Uterus (tissue), 4 donors: ENCODE measurements around the gene MOV10L1. TPM values are rescaled to one million over a fixed set of nuclear protein-coding genes. Genes with fewer than 3 reads are reported as not detected.

ENCODE experiments used
- DNase-seq, 2 donors: peaks; one replicate each; pipeline ENCODE4 v3.0.0-alpha.2; 2019 to 2020
- H3K27ac ChIP-seq, 2 donors: fragments of 200-600 bp; sonication (generic); 1 replicate in 1 of 2; 2 replicates in 1 of 2; pipeline ENCODE4 v1.5.1; 2016 to 2018
- H3K27me3 ChIP-seq, 2 donors: fragments of 200-600 bp; sonication (generic); one replicate each; pipeline ENCODE4 v1.5.1; 2018 to 2019; ENCODE audit warnings: control low read depth in 1 of 2
- H3K36me3 ChIP-seq, 2 donors: fragments of 200-600 bp; sonication (generic); one replicate each; pipeline ENCODE4 v1.5.1; 2019; ENCODE audit warnings: control low read depth in 1 of 2
- H3K4me1 ChIP-seq, 2 donors: fragments of 200-600 bp; sonication (generic); one replicate each; pipeline ENCODE4 v1.5.1; 2018 to 2019; ENCODE audit warnings: control low read depth in 1 of 2
- H3K4me3 ChIP-seq, 2 donors: fragments of 200-600 bp; sonication (generic); 1 replicate in 1 of 2; 2 replicates in 1 of 2; pipeline ENCODE4 v1.5.1; 2018 to 2019; ENCODE audit warnings: mild to moderate bottlenecking in 1 of 2
- H3K9me3 ChIP-seq, 2 donors: fragments of 200-600 bp; sonication (generic); one replicate each; pipeline ENCODE4 v1.5.1; 2019; ENCODE audit warnings: control low read depth in 1 of 2
- POLR2A ChIP-seq, 2 donors: fragments of 450-650 bp; IDR thresholded peaks; one replicate each; pipeline ENCODE4 v1.6.1; 2016; ENCODE audit warnings: antibody characterized with exemption in 2 of 2, mild to moderate bottlenecking in 1 of 2, moderate library complexity in 1 of 2
- intact Hi-C: fragments of 100-400 bp; cut with DNase I; formaldehyde crosslinking; loops from one replicate; pipeline ENCODE4 v1.15.1; 2023; ENCODE audit warnings: low total_unique reads
- total RNA-seq, 4 donors: library from RNA; depleted of rRNA in 3 of 4; stranded (reverse); fragments of >200 nt in 3 of 4; gene quantifications; one replicate each; pipeline versions ENCODE4 v1.1.0 to v1.2.4, GENCODE V29; 2014 to 2023
- TF ChIP-seq, protein P1 (sequence below), 4 experiments: fragments of 200-600 bp in 2 of 4; fragments of 450-650 bp in 2 of 4; sonication (generic) in 2 of 4; IDR thresholded peaks; one replicate each; pipeline ENCODE4 v1.5.1; 2016 to 2019; ENCODE audit warnings: antibody characterized with exemption in 4 of 4, mild to moderate bottlenecking in 2 of 4, moderate library complexity in 1 of 4
- donor health status: DM: yes; HTN: yes; CAD: no.

The MOV10L1 gene
- total RNA-seq, 4 donors from 2014 or later: 1.8 to 3.4 TPM; not detected in 2

DNA sequence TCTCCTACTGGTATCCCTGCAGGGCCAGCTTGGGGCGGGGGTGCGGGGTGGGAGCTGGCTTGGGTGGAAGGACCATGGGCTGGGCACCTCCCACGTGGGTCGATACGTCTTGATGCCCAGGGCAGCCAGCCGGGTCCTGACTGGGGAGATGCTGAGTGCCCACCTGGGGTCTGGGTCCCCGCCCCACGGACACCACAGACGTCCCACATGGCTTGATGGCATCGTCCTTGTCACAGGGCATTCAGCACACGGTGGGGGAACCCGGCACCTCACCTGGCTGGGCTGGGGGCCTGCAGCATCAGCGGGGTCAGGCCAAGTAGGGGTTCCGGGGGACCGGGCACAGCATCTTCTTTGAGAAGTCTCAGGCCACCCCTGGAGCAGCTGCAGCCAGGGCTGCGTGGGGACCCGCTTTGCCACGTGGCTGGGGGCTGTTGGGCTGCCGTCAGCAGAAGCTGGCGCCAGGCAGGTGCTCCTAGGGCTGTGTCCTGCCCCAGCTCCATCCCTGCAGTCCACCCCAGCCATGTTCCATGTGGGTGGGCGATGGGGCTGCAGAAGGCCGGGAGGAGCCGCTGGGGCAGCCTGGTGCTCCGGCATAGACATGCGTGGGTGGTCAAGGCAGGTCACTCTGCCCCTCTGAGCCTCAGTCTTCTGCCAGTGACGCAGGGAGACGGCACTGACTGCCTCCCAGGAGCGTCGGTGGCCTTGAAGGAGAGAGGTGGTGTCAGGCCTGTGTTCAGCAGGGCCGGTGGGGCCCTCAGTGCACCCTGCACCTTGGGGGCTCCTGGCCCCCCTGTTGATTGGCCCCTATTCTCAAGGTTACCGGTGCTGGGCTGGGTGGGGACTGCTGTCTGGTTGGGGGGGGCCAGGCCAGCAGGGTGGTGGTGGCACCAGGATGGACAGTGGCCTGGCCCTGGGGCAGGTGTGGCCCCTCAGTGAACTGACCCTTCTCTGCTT is 119.4 kb downstream of the MOV10L1 start:
- no peaks in the 10 kb centered on the region for H3K36me3 ChIP-seq
- peak in 1 of 2 donors; percentile 20 for DNase-seq
- no peak overlapping the region for H3K4me3 ChIP-seq
- TF ChIP-seq POLR2A (IDR thresholded peaks at IDR 0.05): no peak
- no peaks in the 10 kb centered on the region for H3K27me3 ChIP-seq
- intact Hi-C loops: loop anchor here (10.0 kb wide), 1 partner anchor 284 kb away; no protein-coding TSS in a partner anchor
- H3K27ac ChIP-seq: peak overlapping the region in 1 of 2 donors; percentile 29
- no peaks in the 10 kb centered on the region for H3K9me3 ChIP-seq
- peaks cover 0 to 9% of the 10 kb centered on the region in 2 donors for H3K4me1 ChIP-seq

DNA sequence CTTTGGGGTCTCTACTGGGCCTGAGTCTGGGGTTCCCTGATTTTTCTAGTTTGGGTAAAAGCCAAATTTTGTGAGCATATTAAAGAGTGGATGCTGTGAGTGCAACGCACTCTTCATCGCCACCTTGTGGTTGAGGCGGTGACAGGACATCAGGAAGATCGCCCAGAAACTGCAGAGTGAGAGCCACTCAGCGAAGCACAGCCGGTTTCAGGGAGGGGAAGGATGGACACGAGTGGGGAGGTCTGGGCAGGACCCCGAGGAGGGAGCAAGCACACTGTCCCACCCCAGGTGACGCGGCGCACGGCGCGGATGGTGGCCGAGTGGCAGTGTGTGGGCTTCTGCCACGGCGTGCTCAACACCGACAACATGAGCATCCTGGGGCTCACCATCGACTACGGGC is 120.1 kb downstream of the MOV10L1 start:
- H3K27me3 ChIP-seq: no peaks in the 10 kb centered on the region
- H3K36me3 ChIP-seq: no peaks in the 10 kb centered on the region
- no peak overlapping the region for H3K4me3 ChIP-seq
- peak; percentile 65 to 73 for DNase-seq
- intact Hi-C loops: loop anchor here (10.0 kb wide), 1 partner anchor 285 kb away; no protein-coding TSS in a partner anchor
- peak overlapping the region in 1 of 2 donors; percentile 29 for H3K27ac ChIP-seq
- TF ChIP-seq, protein P1, sequence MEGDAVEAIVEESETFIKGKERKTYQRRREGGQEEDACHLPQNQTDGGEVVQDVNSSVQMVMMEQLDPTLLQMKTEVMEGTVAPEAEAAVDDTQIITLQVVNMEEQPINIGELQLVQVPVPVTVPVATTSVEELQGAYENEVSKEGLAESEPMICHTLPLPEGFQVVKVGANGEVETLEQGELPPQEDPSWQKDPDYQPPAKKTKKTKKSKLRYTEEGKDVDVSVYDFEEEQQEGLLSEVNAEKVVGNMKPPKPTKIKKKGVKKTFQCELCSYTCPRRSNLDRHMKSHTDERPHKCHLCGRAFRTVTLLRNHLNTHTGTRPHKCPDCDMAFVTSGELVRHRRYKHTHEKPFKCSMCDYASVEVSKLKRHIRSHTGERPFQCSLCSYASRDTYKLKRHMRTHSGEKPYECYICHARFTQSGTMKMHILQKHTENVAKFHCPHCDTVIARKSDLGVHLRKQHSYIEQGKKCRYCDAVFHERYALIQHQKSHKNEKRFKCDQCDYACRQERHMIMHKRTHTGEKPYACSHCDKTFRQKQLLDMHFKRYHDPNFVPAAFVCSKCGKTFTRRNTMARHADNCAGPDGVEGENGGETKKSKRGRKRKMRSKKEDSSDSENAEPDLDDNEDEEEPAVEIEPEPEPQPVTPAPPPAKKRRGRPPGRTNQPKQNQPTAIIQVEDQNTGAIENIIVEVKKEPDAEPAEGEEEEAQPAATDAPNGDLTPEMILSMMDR (IDR thresholded peaks at IDR 0.05): peak; percentile 74 to 81 (median 76)
- TF ChIP-seq POLR2A (IDR thresholded peaks at IDR 0.05): no peak
- peaks cover 0 to 9% of the 10 kb centered on the region in 2 donors for H3K4me1 ChIP-seq
- H3K9me3 ChIP-seq: no peaks in the 10 kb centered on the region

DNA sequence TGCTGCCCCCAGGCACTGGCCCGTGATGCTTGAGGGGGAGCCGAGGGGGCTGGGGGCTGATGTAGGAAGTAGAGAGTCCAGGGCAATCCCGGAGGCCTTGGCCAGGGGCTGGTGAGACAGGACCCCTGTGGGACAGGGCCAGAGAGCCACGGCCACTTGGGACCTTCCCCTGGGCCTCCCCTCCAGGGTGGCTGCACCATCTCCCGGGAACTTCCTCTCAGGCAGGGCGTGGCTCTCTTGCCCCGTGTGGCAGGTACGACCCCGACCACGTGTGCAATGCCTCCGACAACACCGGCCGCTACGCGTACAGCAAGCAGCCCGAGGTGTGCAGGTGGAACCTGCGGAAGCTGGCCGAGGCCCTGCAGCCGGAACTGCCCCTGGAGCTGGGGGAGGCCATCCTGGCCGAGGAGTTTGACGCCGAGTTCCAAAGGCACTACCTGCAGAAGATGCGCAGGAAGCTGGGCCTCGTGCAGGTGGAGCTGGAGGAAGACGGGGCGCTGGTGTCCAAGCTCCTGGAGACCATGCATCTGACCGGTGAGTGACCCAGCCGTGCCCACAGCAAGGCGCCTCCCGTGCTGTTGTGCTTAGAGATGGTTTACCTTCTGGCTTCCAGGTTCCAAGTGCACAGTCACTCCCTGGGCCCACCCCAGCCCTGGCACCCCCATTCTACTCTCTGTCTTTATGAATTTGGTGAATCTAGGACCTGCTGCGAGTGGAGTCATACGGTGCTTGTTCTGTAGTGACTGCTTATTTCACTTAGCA is 120.8 kb downstream of the MOV10L1 start:
- TF ChIP-seq POLR2A (IDR thresholded peaks at IDR 0.05): no peak
- TF ChIP-seq, protein P1 (IDR thresholded peaks at IDR 0.05): no peak
- no peaks in the 10 kb centered on the region for H3K9me3 ChIP-seq
- H3K27me3 ChIP-seq: no peaks in the 10 kb centered on the region
- DNase-seq: no peak
- intact Hi-C loops: no loop called here
- H3K4me1 ChIP-seq: peaks cover 0 to 9% of the 10 kb centered on the region in 2 donors
- no peak overlapping the region for H3K4me3 ChIP-seq
- no peaks in the 10 kb centered on the region for H3K36me3 ChIP-seq
- no peak overlapping the region for H3K27ac ChIP-seq

DNA sequence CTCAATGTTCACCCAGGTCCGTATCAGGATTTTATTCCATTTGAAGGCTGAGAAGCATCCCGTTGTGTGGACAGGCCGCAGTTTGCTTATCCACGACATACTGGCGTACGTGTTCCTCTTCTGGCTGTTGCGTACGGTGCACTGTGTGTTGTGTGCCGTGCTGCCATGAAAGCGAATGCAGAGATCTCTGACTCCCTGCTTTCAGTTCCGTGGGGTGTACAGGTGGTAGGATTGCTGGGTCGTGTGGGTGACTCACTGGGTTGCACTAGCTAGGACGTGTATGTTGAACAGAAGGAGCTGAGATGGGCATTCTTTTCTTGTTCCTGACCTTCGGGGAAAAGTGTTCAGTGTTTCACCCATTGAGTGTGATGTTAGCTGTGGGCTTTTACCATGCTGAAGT is 121.3 kb downstream of the MOV10L1 start:
- no peak overlapping the region for H3K4me3 ChIP-seq
- H3K27ac ChIP-seq: no peak overlapping the region
- intact Hi-C loops: no loop called here
- no peaks in the 10 kb centered on the region for H3K27me3 ChIP-seq
- no peak for TF ChIP-seq POLR2A (IDR thresholded peaks at IDR 0.05)
- TF ChIP-seq, protein P1 (IDR thresholded peaks at IDR 0.05): no peak
- no peak for DNase-seq
- H3K9me3 ChIP-seq: no peaks in the 10 kb centered on the region
- H3K4me1 ChIP-seq: peaks cover 0 to 9% of the 10 kb centered on the region in 2 donors
- H3K36me3 ChIP-seq: no peaks in the 10 kb centered on the region

Other genes with a start within 250 kb of the MOV10L1 start
- 10 to 100 TPM in 2 of 4 donors, 1 to 10 TPM in 1, under 1 TPM in 1; 0.59 to 16.4 (median 12.7) TPM for gene ZBED4, start 236.2 kb upstream of the MOV10L1 start, total RNA-seq
- 10 to 100 TPM; 11.8 to 22.5 (median 18.3) TPM for gene ALG12, start 171.6 kb upstream of the MOV10L1 start, total RNA-seq
- gene CRELD2, start 171.4 kb upstream of the MOV10L1 start, total RNA-seq: 10 to 100 TPM in 2 of 4 donors, 1 to 10 TPM in 2; 3.6 to 37.0 (median 14.6) TPM
- 100 to 1,000 TPM in 1 of 4 donors, 10 to 100 TPM in 3; 31.7 to 106 (median 53.6) TPM for gene PIM3, start 129.2 kb upstream of the MOV10L1 start, total RNA-seq
- gene IL17REL, start 77.2 kb upstream of the MOV10L1 start, total RNA-seq: under 1 TPM in 2 of 4 donors, not detected in 2; 0.12 to 0.26 TPM
- not detected for gene TTLL8, start 31.7 kb upstream of the MOV10L1 start, total RNA-seq
- gene MLC1, start 4.6 kb upstream of the MOV10L1 start, total RNA-seq: 1 to 10 TPM in 1 of 4 donors, under 1 TPM in 2, not detected in 1; 0.29 to 1.9 (median 0.40) TPM
- gene PANX2, start 80.7 kb downstream of the MOV10L1 start, total RNA-seq: under 1 TPM in 2 of 4 donors, not detected in 2; 0.35 to 0.43 TPM
- gene TRABD, start 95.9 kb downstream of the MOV10L1 start, total RNA-seq: 10 to 100 TPM in 3 of 4 donors, 1 to 10 TPM in 1; 9.5 to 37.3 (median 15.0) TPM
- 10 to 100 TPM in 2 of 4 donors, 1 to 10 TPM in 2; 1.5 to 22.1 (median 10.0) TPM for gene SELENOO, start 111.0 kb downstream of the MOV10L1 start, total RNA-seq
- gene TUBGCP6, start 155.0 kb downstream of the MOV10L1 start, total RNA-seq: 10 to 100 TPM; 19.1 to 52.2 (median 40.7) TPM
- 10 to 100 TPM in 3 of 4 donors, 1 to 10 TPM in 1; 1.2 to 40.5 (median 20.6) TPM for gene HDAC10, start 161.3 kb downstream of the MOV10L1 start, total RNA-seq
- gene MAPK12, start 171.7 kb downstream of the MOV10L1 start, total RNA-seq: 10 to 100 TPM; 10.3 to 41.4 (median 28.3) TPM
- gene MAPK11, start 180.4 kb downstream of the MOV10L1 start, total RNA-seq: 10 to 100 TPM in 3 of 4 donors, 1 to 10 TPM in 1; 7.9 to 39.5 (median 22.4) TPM
- gene PLXNB2, start 217.6 kb downstream of the MOV10L1 start, total RNA-seq: 100 to 1,000 TPM in 2 of 4 donors, 10 to 100 TPM in 2; 44.7 to 208 (median 126) TPM
- 10 to 100 TPM in 1 of 4 donors, 1 to 10 TPM in 3; 2.9 to 15.5 (median 8.0) TPM for gene DENND6B, start 237.0 kb downstream of the MOV10L1 start, total RNA-seq